Mucosa of rectum (tissue), 2 donors: ENCODE results near the gene NKX2-3.

Source experiments
- H3K27ac ChIP-seq, 2 donors: one replicate each; pipeline ENCODE4 v1.7.0; 2013; ENCODE audit warnings: inconsistent platforms in 2 of 2, low read depth in 2 of 2, low read length in 2 of 2
- H3K27me3 ChIP-seq, 2 donors: one replicate each; pipeline ENCODE4 v1.7.0; 2013; ENCODE audit warnings: low read length in 2 of 2; ENCODE audit not compliant: control insufficient read depth in 2 of 2, insufficient read depth in 2 of 2
- H3K36me3 ChIP-seq, 2 donors: one replicate each; pipeline ENCODE4 v1.7.0; 2013; ENCODE audit warnings: low read length in 2 of 2; ENCODE audit not compliant: control insufficient read depth in 2 of 2, insufficient read depth in 2 of 2
- H3K4me1 ChIP-seq, 2 donors: one replicate each; pipeline ENCODE4 v1.7.0; 2013; ENCODE audit warnings: low read length in 2 of 2, mild to moderate bottlenecking in 1 of 2; ENCODE audit not compliant: control insufficient read depth in 2 of 2, insufficient read depth in 2 of 2
- H3K4me3 ChIP-seq, 2 donors: one replicate each; pipeline ENCODE4 v1.7.0; 2013; ENCODE audit warnings: low read length in 2 of 2
- H3K9ac ChIP-seq, 2 donors: one replicate each; pipeline ENCODE4 v1.7.0; 2013; ENCODE audit warnings: low read length in 2 of 2, low read depth in 1 of 2, mild to moderate bottlenecking in 1 of 2
- H3K9me3 ChIP-seq, 2 donors: one replicate each; pipeline ENCODE4 v1.7.0; 2013; ENCODE audit warnings: low read length in 2 of 2; ENCODE audit not compliant: control insufficient read depth in 2 of 2
- donor health status: healthy.
- donor health status: Normal muscosa, but diverticular disease.

NKX2-3 gene

GRCh38 chr10:99539820-99540219 is 7.1 kb downstream of the NKX2-3 start:
- no peaks in the 10 kb centered on the region for H3K36me3 ChIP-seq
- H3K27me3 ChIP-seq: peaks cover 51 to 68% of the 10 kb centered on the region in 2 donors
- H3K4me3 ChIP-seq: no peak overlapping the region
- H3K9ac ChIP-seq: no peak overlapping the region
- no peak overlapping the region for H3K27ac ChIP-seq
- H3K9me3 ChIP-seq: no peaks in the 10 kb centered on the region
- peaks cover 27% of the 10 kb centered on the region in 2 donors for H3K4me1 ChIP-seq

GRCh38 chr10:99540306-99540656 is 7.5 kb downstream of the NKX2-3 start:
- Histone ChIP-seq H3K36me3 (no peaks in the 10 kb centered on the region), H3K9me3 (no peaks in the 10 kb centered on the region), H3K27ac (no peak overlapping the region), H3K4me1 (peaks cover 24% of the 10 kb centered on the region in 2 donors), H3K27me3 (peaks cover 49 to 70% of the 10 kb centered on the region in 2 donors), H3K4me3 (peak overlapping the region; percentile 37 to 49), H3K9ac (no peak overlapping the region)

- Histone ChIP-seq H3K4me3 (peak overlapping the region; percentile 37 to 49), H3K9me3 (no peaks in the 10 kb centered on the region), H3K4me1 (peaks cover 20 to 21% of the 10 kb centered on the region in 2 donors), H3K27me3 (peaks cover 45 to 67% of the 10 kb centered on the region in 2 donors), H3K9ac (peak overlapping the region in 1 of 2 donors; percentile 27), H3K36me3 (no peaks in the 10 kb centered on the region), H3K27ac (no peak overlapping the region)
Observed at GRCh38 chr10:99540657-99541531, 8.2 kb downstream of the NKX2-3 start.

GRCh38 chr10:99544322-99544721 is 11.6 kb downstream of the NKX2-3 start:
- Histone ChIP-seq H3K9ac (no peak overlapping the region), H3K36me3 (no peaks in the 10 kb centered on the region), H3K27ac (no peak overlapping the region), H3K4me3 (no peak overlapping the region), H3K27me3 (peaks cover 23 to 49% of the 10 kb centered on the region in 2 donors), H3K4me1 (peaks cover 2 to 7% of the 10 kb centered on the region in 2 donors), H3K9me3 (no peaks in the 10 kb centered on the region)

DNA sequence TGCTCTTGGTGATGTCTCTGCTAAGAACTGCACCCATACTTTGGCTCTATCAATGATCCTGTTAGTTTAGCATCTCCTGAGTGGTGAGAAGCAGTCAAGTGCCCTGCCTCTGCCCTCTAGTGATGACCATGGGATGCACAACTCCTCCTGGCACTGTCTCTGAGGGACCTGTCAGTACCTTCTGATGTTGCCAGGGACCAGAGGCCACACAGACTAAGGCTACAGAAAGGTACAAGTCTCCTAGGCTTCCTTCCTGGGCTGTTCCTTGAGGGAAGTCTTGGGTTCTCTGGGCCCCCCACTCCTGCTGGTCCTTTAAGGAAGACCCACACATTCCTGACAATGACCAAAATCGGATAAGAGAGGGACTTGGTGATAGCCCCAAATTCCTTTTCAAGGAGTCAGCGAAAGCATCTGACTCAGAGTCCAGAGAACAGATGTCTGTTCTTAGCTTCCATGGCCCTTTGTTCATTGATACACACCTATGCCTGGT is 15.3 kb downstream of the NKX2-3 start:
- Histone ChIP-seq H3K36me3 (no peaks in the 10 kb centered on the region), H3K9me3 (no peaks in the 10 kb centered on the region), H3K27me3 (peaks cover 9 to 31% of the 10 kb centered on the region in 2 donors), H3K4me3 (no peak overlapping the region), H3K9ac (no peak overlapping the region), H3K4me1 (peaks cover 0 to 4% of the 10 kb centered on the region in 2 donors), H3K27ac (no peak overlapping the region)

- H3K27ac ChIP-seq: peak overlapping the region; percentile 31 to 49
- H3K4me1 ChIP-seq: peaks cover 0 to 4% of the 10 kb centered on the region in 2 donors
- H3K27me3 ChIP-seq: peaks cover 5 to 28% of the 10 kb centered on the region in 2 donors
- no peak overlapping the region for H3K9ac ChIP-seq
- no peak overlapping the region for H3K4me3 ChIP-seq
- H3K36me3 ChIP-seq: no peaks in the 10 kb centered on the region
- H3K9me3 ChIP-seq: no peaks in the 10 kb centered on the region
Observed at GRCh38 chr10:99551158-99551557, 18.4 kb downstream of the NKX2-3 start.

GRCh38 chr10:99551616-99552015 is 18.9 kb downstream of the NKX2-3 start:
- Histone ChIP-seq H3K4me1 (peaks cover 0 to 4% of the 10 kb centered on the region in 2 donors), H3K9me3 (no peaks in the 10 kb centered on the region), H3K27ac (peak overlapping the region; percentile 31 to 49), H3K36me3 (no peaks in the 10 kb centered on the region), H3K27me3 (peaks cover 5 to 28% of the 10 kb centered on the region in 2 donors), H3K9ac (no peak overlapping the region), H3K4me3 (no peak overlapping the region)

GRCh38 chr10:99555371-99555770 is 22.6 kb downstream of the NKX2-3 start:
- Histone ChIP-seq H3K4me1 (peaks cover 0 to 4% of the 10 kb centered on the region in 2 donors), H3K4me3 (no peak overlapping the region), H3K36me3 (no peaks in the 10 kb centered on the region), H3K27ac (no peak overlapping the region), H3K9ac (no peak overlapping the region), H3K9me3 (no peaks in the 10 kb centered on the region), H3K27me3 (peaks cover 2 to 14% of the 10 kb centered on the region in 2 donors)

DNA sequence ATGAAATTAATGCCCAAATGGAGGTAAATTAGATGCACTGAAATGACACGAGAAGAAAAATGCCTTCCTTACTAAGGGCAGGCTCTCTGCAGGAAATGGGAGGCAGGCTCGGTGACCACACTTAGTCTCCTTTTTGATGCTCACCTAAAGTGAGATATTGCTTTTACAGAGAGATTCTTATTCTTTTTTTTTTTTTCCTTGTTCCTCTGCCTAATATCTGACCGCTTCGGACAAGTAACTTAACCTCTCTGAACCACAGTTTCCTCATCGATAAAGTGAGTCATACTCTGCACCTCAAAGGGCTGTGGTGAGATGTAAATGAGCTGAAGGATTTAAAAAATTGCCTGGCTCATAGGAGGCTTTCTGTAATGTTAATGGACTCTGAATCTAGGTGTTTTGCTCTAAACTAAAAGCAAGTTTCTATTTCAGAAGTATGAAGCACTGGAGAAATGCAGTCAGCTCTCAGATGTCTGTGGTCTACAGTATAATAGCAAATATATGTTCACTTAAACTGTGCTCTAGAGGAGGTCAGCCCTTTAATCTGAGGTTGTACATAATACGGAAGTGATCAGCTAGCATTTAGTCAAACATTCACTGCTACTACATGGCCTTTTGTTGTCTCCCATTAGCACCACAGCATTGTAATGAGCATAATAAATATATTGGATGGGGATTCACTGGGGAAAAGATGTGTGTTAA is 23.2 kb downstream of the NKX2-3 start:
- no peak overlapping the region for H3K27ac ChIP-seq
- H3K9ac ChIP-seq: no peak overlapping the region
- no peaks in the 10 kb centered on the region for H3K9me3 ChIP-seq
- H3K27me3 ChIP-seq: peaks cover 2 to 14% of the 10 kb centered on the region in 2 donors
- no peaks in the 10 kb centered on the region for H3K36me3 ChIP-seq
- no peak overlapping the region for H3K4me3 ChIP-seq
- H3K4me1 ChIP-seq: peaks cover 0 to 4% of the 10 kb centered on the region in 2 donors

GRCh38 chr10:99557044-99557443 is 24.3 kb downstream of the NKX2-3 start:
- H3K36me3 ChIP-seq: no peaks in the 10 kb centered on the region
- H3K4me1 ChIP-seq: no peaks in the 10 kb centered on the region
- no peak overlapping the region for H3K4me3 ChIP-seq
- no peaks in the 10 kb centered on the region for H3K9me3 ChIP-seq
- no peak overlapping the region for H3K9ac ChIP-seq
- peaks cover 2 to 11% of the 10 kb centered on the region in 2 donors for H3K27me3 ChIP-seq
- no peak overlapping the region for H3K27ac ChIP-seq
